Loucy (cell line): ENCODE measurements around the gene MAIP1.
A peak's percentile ranks its signal among the peaks of the same experiment; 100 is the strongest.

ENCODE experiments used
- H2AFZ ChIP-seq: fragments of 200-600 bp; sonication (generic); 2 replicates; pipeline ENCODE4 v1.6.0; 2016; ENCODE audit warnings: antibody characterized with exemption, mild to moderate bottlenecking, low read length, moderate library complexity
- H3F3A ChIP-seq: fragments of 200-600 bp; 2 replicates; pipeline ENCODE4 v1.6.0; 2016; ENCODE audit warnings: antibody characterized with exemption, low read depth, mild to moderate bottlenecking
- H3K27me3 ChIP-seq: fragments of 200-600 bp; sonication (generic); 2 replicates; pipeline ENCODE4 v1.6.1; 2014; ENCODE audit warnings: low read length, mild to moderate bottlenecking; ENCODE audit not compliant: insufficient read depth, poor library complexity, severe bottlenecking
- H3K36me3 ChIP-seq: fragments of 200-600 bp; sonication (generic); 2 replicates; pipeline ENCODE4 v1.6.1; 2016; ENCODE audit warnings: low read length; ENCODE audit not compliant: insufficient read depth
- H3K4me1 ChIP-seq: fragments of 200-600 bp; sonication (generic); 2 replicates; pipeline ENCODE4 v1.5.1; 2014; ENCODE audit warnings: low read length, mild to moderate bottlenecking; ENCODE audit not compliant: insufficient read depth, poor library complexity, severe bottlenecking
- H3K4me2 ChIP-seq: fragments of 200-600 bp; sonication (generic); 2 replicates; pipeline ENCODE4 v1.6.0; 2014; ENCODE audit warnings: antibody characterized with exemption, low read length, low read depth, mild to moderate bottlenecking; ENCODE audit not compliant: poor library complexity, severe bottlenecking
- H3K4me3 ChIP-seq: fragments of 200-600 bp; sonication (generic); 2 replicates; pipeline ENCODE4 v1.5.1; 2014; ENCODE audit warnings: low read length, mild to moderate bottlenecking, mixed read lengths; ENCODE audit not compliant: poor library complexity, severe bottlenecking
- H3K79me2 ChIP-seq: fragments of 200-600 bp; sonication (generic); 2 replicates; pipeline ENCODE4 v1.6.1; 2014; ENCODE audit warnings: low read length; ENCODE audit not compliant: insufficient read depth
- H3K9ac ChIP-seq: fragments of 200-600 bp; sonication (generic); 2 replicates; pipeline ENCODE4 v1.6.0; 2014; ENCODE audit warnings: mild to moderate bottlenecking, low read depth, low read length, moderate library complexity; ENCODE audit not compliant: poor library complexity, severe bottlenecking
- H3K9me2 ChIP-seq: fragments of 200-600 bp; sonication (generic); replicated peaks from 2 replicates; pipeline ENCODE4 v1.6.1; 2016; ENCODE audit warnings: low read depth, low read length, mixed read lengths
- H3K9me3 ChIP-seq: fragments of 200-600 bp; sonication (generic); 2 replicates; pipeline ENCODE4 v1.6.1; 2014; ENCODE audit warnings: mild to moderate bottlenecking, antibody characterized with exemption, low read length, low read depth; ENCODE audit not compliant: insufficient read depth
- H4K20me1 ChIP-seq: fragments of 200-600 bp; sonication (generic); 2 replicates; pipeline ENCODE4 v1.6.0; 2014; ENCODE audit warnings: antibody characterized with exemption, low read length, mild to moderate bottlenecking; ENCODE audit not compliant: insufficient read depth, poor library complexity, severe bottlenecking
- EZH2phosphoT487 ChIP-seq: fragments of 200-600 bp; IDR thresholded peaks from 2 replicates; pipeline ENCODE4 v1.6.1; 2018; ENCODE audit warnings: antibody characterized with exemption, mild to moderate bottlenecking, moderate library complexity, borderline replicate concordance
- TF ChIP-seq, protein P1 (sequence below): fragments of 200-600 bp; sonication (generic); conservative IDR thresholded peaks from 2 replicates; pipeline ENCODE4 v1.5.1; 2014; ENCODE audit warnings: mild to moderate bottlenecking, antibody characterized with exemption, low read length

Gene MAIP1

DNA sequence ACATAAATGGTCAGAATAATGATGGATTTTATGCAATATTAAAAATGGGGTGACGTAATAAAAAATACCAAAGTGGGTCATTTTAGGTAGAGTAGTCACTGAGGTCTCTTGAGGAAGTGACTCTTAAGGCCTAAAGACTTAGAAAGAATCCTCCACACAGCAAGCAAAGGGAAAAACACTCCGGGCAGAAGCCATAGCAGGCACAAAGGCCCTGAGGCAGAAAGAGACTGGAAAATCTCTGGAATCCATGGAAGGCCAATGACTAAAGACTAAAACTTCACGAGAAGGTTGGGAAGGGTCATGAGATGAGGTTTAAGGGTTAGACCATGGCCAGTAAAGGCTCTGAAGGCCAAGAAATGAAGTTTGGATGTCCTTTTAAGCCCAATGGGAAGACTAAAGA is 36.9 kb downstream of the MAIP1 start:
- Histone ChIP-seq H3K27me3 (no peaks in the 10 kb centered on the region), H3K9me3 (no peaks in the 10 kb centered on the region), H3F3A (peaks cover 2% of the 10 kb centered on the region; the same call in 1 of the 2 replicates), H3K36me3 (no peaks in the 10 kb centered on the region), H3K9me2 (no peaks in the 10 kb centered on the region), H3K4me2 (no peak overlapping the region), H3K9ac (no peak overlapping the region), H3K4me1 (peaks cover 47% of the 10 kb centered on the region), H3K79me2 (no peaks in the 10 kb centered on the region), H2AFZ (no peak overlapping the region), H4K20me1 (no peaks in the 10 kb centered on the region), H3K4me3 (no peak overlapping the region)
- TF ChIP-seq EZH2phosphoT487 = no peak
- TF ChIP-seq, protein P1, sequence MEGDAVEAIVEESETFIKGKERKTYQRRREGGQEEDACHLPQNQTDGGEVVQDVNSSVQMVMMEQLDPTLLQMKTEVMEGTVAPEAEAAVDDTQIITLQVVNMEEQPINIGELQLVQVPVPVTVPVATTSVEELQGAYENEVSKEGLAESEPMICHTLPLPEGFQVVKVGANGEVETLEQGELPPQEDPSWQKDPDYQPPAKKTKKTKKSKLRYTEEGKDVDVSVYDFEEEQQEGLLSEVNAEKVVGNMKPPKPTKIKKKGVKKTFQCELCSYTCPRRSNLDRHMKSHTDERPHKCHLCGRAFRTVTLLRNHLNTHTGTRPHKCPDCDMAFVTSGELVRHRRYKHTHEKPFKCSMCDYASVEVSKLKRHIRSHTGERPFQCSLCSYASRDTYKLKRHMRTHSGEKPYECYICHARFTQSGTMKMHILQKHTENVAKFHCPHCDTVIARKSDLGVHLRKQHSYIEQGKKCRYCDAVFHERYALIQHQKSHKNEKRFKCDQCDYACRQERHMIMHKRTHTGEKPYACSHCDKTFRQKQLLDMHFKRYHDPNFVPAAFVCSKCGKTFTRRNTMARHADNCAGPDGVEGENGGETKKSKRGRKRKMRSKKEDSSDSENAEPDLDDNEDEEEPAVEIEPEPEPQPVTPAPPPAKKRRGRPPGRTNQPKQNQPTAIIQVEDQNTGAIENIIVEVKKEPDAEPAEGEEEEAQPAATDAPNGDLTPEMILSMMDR = no peak

DNA sequence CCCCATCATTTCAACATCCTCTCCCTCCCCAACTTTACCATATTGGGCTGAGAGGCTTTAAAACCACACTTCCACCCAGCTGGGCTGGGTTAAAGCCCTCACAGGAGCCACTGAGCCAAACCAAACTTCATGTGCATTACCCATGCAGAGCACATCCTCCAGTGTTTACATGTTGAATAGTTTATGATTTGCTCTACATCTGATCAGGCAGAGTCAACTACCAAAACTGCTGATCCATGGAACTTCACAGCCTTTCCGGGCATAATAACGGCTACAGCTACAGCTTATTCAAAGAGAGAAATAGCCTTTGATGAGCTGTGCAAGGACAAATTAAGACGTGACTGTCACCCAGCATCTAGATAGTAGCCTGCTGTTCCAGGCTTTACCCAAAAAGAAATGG is 39.0 kb downstream of the MAIP1 start:
- H3K4me2 ChIP-seq = peak overlapping the region; percentile 53
- H3K9me3 ChIP-seq = no peaks in the 10 kb centered on the region

DNA sequence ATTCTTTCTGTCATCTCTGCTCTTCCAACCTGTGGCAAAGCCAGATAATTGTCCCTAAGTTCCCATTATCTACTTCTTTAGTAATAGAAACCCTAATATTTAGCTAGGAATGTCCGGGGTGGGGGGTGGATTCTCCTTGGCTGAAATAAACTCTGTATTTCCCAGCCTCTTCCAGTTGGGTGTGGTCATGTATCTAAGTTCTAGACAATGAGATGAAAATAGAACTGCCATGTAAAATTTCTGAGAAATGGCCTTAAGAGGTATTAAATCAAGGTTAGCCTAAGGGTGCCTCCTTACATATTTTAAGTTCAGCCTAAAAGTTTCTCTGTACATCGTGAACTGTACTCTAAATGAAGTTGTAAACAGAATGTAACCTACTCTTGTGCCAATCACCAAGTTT is 39.5 kb downstream of the MAIP1 start:
- no peaks in the 10 kb centered on the region for H3K36me3 ChIP-seq
- no peaks in the 10 kb centered on the region for H3F3A ChIP-seq
- H3K4me3 ChIP-seq = no peak overlapping the region
- H2AFZ ChIP-seq = no peak overlapping the region
- H3K79me2 ChIP-seq = no peaks in the 10 kb centered on the region
- H3K4me2 ChIP-seq = peak overlapping the region; percentile 53
- TF ChIP-seq, protein P1 = no peak
- TF ChIP-seq EZH2phosphoT487 = no peak
- no peaks in the 10 kb centered on the region for H3K27me3 ChIP-seq
- H3K9ac ChIP-seq = no peak overlapping the region
- peaks cover 25% of the 10 kb centered on the region for H3K4me1 ChIP-seq
- H3K9me3 ChIP-seq = no peaks in the 10 kb centered on the region
- H4K20me1 ChIP-seq = no peaks in the 10 kb centered on the region
- H3K9me2 ChIP-seq = no peaks in the 10 kb centered on the region

More for the DNA sequence above, 39.0 kb downstream of the MAIP1 start:
- Histone ChIP-seq H2AFZ (no peak overlapping the region), H3K9me2 (no peaks in the 10 kb centered on the region), H4K20me1 (no peaks in the 10 kb centered on the region), H3K9ac (no peak overlapping the region), H3K36me3 (no peaks in the 10 kb centered on the region), H3K27me3 (no peaks in the 10 kb centered on the region), H3F3A (no peaks in the 10 kb centered on the region), H3K4me3 (peak overlapping the region; percentile 30), H3K4me1 (peaks cover 26% of the 10 kb centered on the region), H3K79me2 (no peaks in the 10 kb centered on the region)
- TF ChIP-seq EZH2phosphoT487 = no peak
- TF ChIP-seq, protein P1 = no peak
